Measurements from ENCODE around the gene PINK1. TPM values are rescaled to one million over a fixed set of nuclear protein-coding genes. Genes with fewer than 3 reads are reported as not detected.
"Not testable (repeated sequence)": the region's sequence is repeated elsewhere in the genome, so short reads cannot be mapped to it uniquely, and the experiment has no call there.

PINK1 gene
- total RNA-seq, 2 experiments from 2014 or later, result 4.4 to 4.8 TPM

DNA sequence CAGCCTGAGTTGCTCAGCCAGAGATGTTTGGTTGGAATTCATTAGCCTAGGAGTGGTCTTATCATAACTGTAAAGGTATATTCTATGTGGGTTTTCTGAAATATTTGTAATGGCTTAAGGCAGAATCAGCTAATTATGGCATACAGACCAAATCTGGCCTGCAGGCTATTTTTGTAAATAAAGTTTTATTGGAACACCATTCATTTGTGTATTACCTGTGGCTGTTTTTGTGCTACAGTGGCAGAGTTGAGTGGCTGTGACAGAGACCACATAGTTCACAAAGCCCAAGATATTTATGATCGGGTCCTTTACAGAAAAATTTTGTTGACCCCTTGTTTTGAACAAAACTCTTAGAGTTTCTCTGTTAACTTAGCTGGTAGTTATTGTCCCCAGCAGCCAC, 35.3 kb downstream of the PINK1 start:
- DNase-seq, result no peak
- Mint-ChIP-seq H3K4me3 (no peak overlapping the region), H3K4me1 (ENCODE audit: low read depth) (peaks cover 3% of the 10 kb centered on the region), H3K27me3 (peaks cover 4% of the 10 kb centered on the region), H3K9me3 (no peaks in the 10 kb centered on the region), H3K36me3 (no peaks in the 10 kb centered on the region), H3K27ac (no peak overlapping the region)
- intact Hi-C loops (cut with micrococcal nuclease), result no loop called here
- POLR2A ChIA-PET, result no interaction called here
- CTCF ChIA-PET, result interaction anchor here (0.5 to 1.5 kb wide), 4 partner anchors 28 to 50 kb away, joined by 3 to 4 read pairs (median 3); partner anchors contain the start of gene KIF17

DNA sequence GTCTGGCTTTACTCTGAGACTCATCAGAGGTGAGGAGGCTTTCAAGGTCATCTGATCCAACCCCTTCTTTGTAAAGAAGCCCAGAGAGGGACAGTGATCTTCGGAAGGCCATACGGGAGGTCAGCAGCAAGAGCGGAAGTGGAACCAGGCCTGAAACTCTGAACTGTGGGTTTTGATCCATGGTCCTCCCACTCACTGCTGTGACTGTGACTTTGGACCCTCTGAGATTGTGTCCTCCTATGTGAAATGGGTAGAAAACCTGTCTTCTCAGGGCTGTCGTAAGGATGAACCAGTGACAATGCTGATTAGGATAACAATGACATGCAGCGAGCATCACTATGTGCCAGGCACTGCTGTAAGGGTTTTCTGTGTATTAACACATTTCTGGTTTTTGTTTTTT, 37.7 kb downstream of the PINK1 start:
- ChIA-PET POLR2A (no interaction called here), CTCF (no interaction called here)
- intact Hi-C loops (cut with micrococcal nuclease), result no loop called here
- Mint-ChIP-seq H3K4me1 (ENCODE audit: low read depth) (peaks cover 3% of the 10 kb centered on the region), H3K4me3 (no peak overlapping the region), H3K9me3 (no peaks in the 10 kb centered on the region), H3K27me3 (peaks cover 6% of the 10 kb centered on the region), H3K27ac (no peak overlapping the region), H3K36me3 (no peaks in the 10 kb centered on the region)
- DNase-seq, result no peak

DNA sequence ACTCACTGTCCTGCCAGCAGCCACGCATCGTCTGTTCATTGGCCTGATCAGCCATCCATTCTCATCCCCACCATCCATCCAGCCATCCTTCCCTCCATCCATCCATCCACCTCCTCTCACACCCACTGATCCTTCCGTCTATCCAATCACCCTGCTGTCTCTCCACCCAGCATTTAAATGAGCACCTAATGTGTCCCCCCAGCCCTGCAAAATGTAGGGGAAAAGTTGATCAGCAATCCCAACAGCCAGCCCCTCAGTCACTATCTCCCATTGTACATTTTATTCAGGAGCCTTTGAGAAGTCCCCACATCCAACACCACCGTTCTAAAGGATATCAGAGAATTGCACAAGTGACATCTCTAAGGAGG, 39.0 kb downstream of the PINK1 start:
- H3K36me3 Mint-ChIP-seq, result no peaks in the 10 kb centered on the region
- DNase-seq, result no peak
- H3K9me3 Mint-ChIP-seq, result peaks cover 2% of the 10 kb centered on the region
- H3K4me3 Mint-ChIP-seq, result no peak overlapping the region
- ChIA-PET POLR2A (no interaction called here), CTCF (interaction anchor here (1.0 kb wide), 1 partner anchor 24 kb away, joined by 3 read pairs; no protein-coding TSS in a partner anchor)
- no peak overlapping the region for H3K27ac Mint-ChIP-seq
- no peaks in the 10 kb centered on the region for H3K4me1 Mint-ChIP-seq (ENCODE audit: low read depth)
- peaks cover 8% of the 10 kb centered on the region for H3K27me3 Mint-ChIP-seq
- intact Hi-C loops (cut with micrococcal nuclease), result no loop called here

DNA sequence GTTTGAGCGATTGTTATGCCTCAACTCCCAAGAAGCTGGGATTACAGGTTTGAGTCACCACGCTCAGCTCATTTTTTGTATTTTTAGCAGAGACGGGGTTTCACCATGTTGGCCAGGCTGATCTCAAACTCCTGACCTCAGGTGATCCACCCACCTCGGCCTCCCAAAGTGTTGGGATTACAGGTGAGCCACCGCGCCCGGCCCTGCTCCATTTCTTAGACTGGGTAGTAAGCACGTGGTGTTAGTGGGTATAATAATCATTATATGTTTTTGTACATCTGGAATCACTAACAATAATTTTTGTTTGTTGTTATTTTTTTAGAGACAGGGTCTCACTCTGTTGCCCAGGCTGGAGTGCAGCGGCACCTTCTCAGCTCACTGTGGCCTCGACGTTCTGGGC, 40.4 kb downstream of the PINK1 start:
- H3K27ac Mint-ChIP-seq; DNase-seq; H3K4me3 Mint-ChIP-seq; POLR2A ChIA-PET; H3K36me3 Mint-ChIP-seq; H3K4me1 Mint-ChIP-seq (ENCODE audit: low read depth); intact Hi-C loops (cut with micrococcal nuclease); H3K9me3 Mint-ChIP-seq: not testable (repeated sequence)
- peaks cover 12% of the 10 kb centered on the region for H3K27me3 Mint-ChIP-seq
- CTCF ChIA-PET, result interaction anchor here (0.6 kb wide), 1 partner anchor 33 kb away, joined by 3 read pairs; no protein-coding TSS in a partner anchor

DNA sequence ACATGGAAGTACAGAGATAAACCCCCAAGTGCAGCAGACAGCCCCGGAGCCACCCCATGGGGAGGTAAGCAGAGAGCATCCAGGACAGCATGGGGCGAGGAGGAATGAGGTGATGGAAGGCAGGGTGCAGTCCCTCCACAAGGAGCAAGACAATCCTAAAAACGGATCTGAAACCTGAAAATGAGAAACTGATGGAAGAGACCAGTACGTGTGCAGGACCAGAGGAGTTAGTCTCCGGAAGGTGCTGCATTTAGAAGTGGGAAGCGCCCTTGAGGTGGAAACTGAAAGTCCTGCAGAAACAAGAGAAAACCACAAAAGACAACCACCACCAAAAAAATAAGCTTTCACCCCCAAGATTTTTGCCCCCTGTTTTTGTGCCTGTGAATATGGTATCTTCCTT, 45.3 kb downstream of the PINK1 start:
- DNase-seq, result no peak
- POLR2A ChIA-PET, result no interaction called here

DNA sequence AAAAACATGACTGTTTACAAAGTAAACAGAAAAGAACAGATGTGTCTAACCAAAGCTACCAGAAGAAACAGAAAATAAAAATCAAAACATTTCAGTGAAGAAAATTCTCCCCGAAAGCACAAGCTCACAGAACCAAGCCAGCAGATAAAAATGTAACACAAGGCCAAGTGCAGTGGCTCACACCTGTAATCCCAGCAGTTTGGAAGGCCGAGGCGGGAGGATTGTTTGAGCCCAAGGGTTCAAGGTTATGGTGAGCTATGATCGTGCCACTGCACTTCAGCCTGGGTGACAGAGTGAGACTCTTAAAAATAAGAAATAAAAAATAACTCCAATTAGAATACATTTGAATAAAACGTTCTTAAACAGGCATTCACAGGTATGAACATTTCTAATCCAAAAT, 47.0 kb downstream of the PINK1 start:
- Mint-ChIP-seq H3K4me1 (ENCODE audit: low read depth) (peaks cover 8% of the 10 kb centered on the region), H3K4me3 (no peak overlapping the region), H3K9me3 (peaks cover 10% of the 10 kb centered on the region), H3K27me3 (peaks cover 15% of the 10 kb centered on the region), H3K36me3 (peaks cover 3% of the 10 kb centered on the region), H3K27ac (no peak overlapping the region)
- DNase-seq, result no peak
- ChIA-PET CTCF (interaction anchor here (1.0 to 1.1 kb wide), 2 partner anchors 17 to 515 kb away, joined by 3 to 4 read pairs; no protein-coding TSS in a partner anchor), POLR2A (no interaction called here)
- intact Hi-C loops (cut with micrococcal nuclease), result no loop called here

More for the DNA sequence above, 45.3 kb downstream of the PINK1 start:
- Mint-ChIP-seq H3K4me1 (ENCODE audit: low read depth) (peaks cover 8% of the 10 kb centered on the region), H3K27me3 (peaks cover 15% of the 10 kb centered on the region), H3K27ac (no peak overlapping the region), H3K9me3 (peaks cover 10% of the 10 kb centered on the region), H3K4me3 (no peak overlapping the region), H3K36me3 (peaks cover 3% of the 10 kb centered on the region)
- intact Hi-C loops (cut with micrococcal nuclease), result no loop called here
- CTCF ChIA-PET, result interaction anchor here (0.6 kb wide), 1 partner anchor 18 kb away, joined by 3 read pairs; the partner anchor contains the start of gene DDOST

DNA sequence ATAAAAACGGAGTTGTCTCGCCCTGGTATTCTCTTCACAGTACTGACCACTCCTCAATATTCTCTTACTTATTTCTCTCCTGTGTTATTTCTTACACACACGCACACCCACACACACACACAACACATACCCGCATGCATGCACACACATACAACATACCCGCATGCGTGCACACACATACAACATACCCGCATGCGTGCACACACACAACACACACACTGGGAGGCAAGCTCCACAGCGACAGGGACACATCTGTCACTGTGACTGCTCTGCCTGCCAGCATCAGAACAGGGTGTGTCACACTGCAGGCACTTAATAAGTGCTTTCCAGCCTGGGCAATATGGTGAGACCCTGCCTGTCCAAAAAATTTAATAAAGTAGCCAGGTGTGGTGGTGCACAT, 48.7 kb downstream of the PINK1 start:
- Mint-ChIP-seq H3K36me3 (peaks cover 3% of the 10 kb centered on the region), H3K9me3 (peaks cover 10% of the 10 kb centered on the region), H3K4me3 (no peak overlapping the region), H3K27ac (no peak overlapping the region), H3K27me3 (peaks cover 12% of the 10 kb centered on the region), H3K4me1 (ENCODE audit: low read depth) (peaks cover 8% of the 10 kb centered on the region)
- intact Hi-C loops (cut with micrococcal nuclease), result no loop called here
- DNase-seq, result no peak
- POLR2A ChIA-PET, result no interaction called here
- CTCF ChIA-PET, result no interaction called here

- Mint-ChIP-seq H3K36me3 (peaks cover 3% of the 10 kb centered on the region), H3K27me3 (peaks cover 10% of the 10 kb centered on the region), H3K9me3 (peaks cover 3% of the 10 kb centered on the region), H3K4me3 (no peak overlapping the region), H3K27ac (no peak overlapping the region), H3K4me1 (ENCODE audit: low read depth) (peaks cover 8% of the 10 kb centered on the region)
- ChIA-PET CTCF (interaction anchor here (1.3 kb wide), 1 partner anchor 512 kb away, joined by 3 read pairs; no protein-coding TSS in a partner anchor), POLR2A (no interaction called here)
- intact Hi-C loops (cut with micrococcal nuclease), result no loop called here
- DNase-seq, result no peak
These were observed 49.4 kb downstream of the PINK1 start for GRCh38 chr1:20682571-20683236.

DNA sequence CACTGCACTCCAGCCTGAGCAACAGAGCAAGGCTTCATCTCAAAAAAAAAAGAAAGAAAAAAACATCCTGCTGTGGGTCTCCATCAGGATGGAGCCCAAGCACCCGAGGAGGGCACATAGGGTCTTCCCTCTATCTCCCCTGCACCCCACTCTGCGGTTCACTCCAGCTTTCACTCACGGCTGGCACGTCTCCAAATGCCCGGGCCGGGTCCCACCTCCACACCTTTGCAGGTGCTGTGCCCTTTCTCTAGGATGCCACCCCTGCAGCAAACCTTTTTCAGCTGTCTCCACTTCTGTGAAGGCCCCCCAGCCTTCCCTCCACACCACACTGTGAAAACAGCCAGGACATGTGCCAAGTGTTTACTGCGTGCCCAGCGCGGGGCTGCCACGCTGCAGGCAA, 50.4 kb downstream of the PINK1 start:
- CTCF ChIA-PET, result interaction anchor here (1.3 kb wide), 1 partner anchor 511 kb away, joined by 3 read pairs; no protein-coding TSS in a partner anchor
- no peak overlapping the region for H3K27ac Mint-ChIP-seq
- H3K9me3 Mint-ChIP-seq, result no peaks in the 10 kb centered on the region
- intact Hi-C loops (cut with micrococcal nuclease), result no loop called here
- peaks cover 3% of the 10 kb centered on the region for H3K4me1 Mint-ChIP-seq (ENCODE audit: low read depth)
- DNase-seq, result no peak
- no peaks in the 10 kb centered on the region for H3K36me3 Mint-ChIP-seq
- no peak overlapping the region for H3K4me3 Mint-ChIP-seq
- POLR2A ChIA-PET, result no interaction called here
- H3K27me3 Mint-ChIP-seq, result peaks cover 6% of the 10 kb centered on the region

DNA sequence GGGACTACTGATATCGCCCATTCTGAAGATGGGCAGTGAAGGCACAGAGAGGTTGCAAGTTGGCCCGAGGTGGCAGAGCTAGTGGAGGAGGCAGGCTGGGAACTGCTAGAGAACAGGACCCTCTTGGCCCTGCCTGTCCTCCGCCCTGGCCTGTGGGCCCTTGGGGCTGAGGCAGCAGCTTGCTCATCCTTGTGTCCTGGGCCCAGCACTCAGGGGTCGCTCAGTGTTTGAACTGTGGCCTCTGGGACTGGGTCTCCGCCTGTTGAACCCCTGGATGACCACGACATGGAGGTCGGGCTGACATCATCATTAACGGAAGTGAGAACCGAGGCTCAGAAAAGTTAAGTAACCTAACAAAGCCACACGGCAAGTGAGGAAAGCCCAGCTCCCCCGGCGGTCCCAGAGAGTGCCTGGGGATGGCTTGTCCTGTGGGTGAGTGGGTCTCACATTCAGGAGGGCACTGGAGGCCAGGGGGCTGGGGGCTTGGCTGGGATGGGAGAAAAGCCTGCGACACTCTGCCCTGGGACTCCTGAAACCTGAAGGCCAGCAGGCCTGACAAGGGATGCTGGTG, 50.9 kb downstream of the PINK1 start:
- Mint-ChIP-seq H3K4me1 (ENCODE audit: low read depth) (no peaks in the 10 kb centered on the region), H3K27ac (no peak overlapping the region), H3K4me3 (no peak overlapping the region), H3K36me3 (no peaks in the 10 kb centered on the region), H3K9me3 (no peaks in the 10 kb centered on the region), H3K27me3 (peaks cover 4% of the 10 kb centered on the region)
- DNase-seq, result no peak
- ChIA-PET POLR2A (no interaction called here), CTCF (interaction anchor here (1.3 to 1.9 kb wide), 2 partner anchors 13 to 511 kb away, joined by 3 to 8 read pairs; no protein-coding TSS in a partner anchor)
- intact Hi-C loops (cut with micrococcal nuclease), result no loop called here

DNA sequence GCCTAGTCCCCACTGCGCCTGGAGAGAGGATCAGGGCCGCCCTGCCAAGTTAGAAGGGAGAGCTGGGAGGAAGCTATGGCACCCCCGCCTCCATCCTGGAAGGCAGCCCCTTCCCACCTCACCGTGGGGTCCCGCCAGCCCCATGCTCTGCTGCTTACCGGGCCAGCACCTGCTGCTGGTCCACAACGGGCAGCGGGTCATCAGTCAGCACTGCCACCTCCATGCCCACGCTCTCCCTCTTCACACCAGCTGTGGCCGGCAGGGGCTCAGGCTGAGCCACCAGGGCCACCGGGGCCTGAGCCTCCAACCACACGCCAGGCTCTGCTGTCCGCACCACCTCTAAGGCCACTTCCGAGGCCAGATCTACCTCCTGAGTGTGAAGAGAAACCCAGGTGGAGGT, 51.4 kb downstream of the PINK1 start:
- ChIA-PET POLR2A (no interaction called here), CTCF (interaction anchor here (1.9 kb wide), 1 partner anchor 12 kb away, joined by 8 read pairs; no protein-coding TSS in a partner anchor)
- Mint-ChIP-seq H3K36me3 (no peaks in the 10 kb centered on the region), H3K4me1 (ENCODE audit: low read depth) (no peaks in the 10 kb centered on the region), H3K4me3 (no peak overlapping the region), H3K27ac (no peak overlapping the region), H3K9me3 (no peaks in the 10 kb centered on the region), H3K27me3 (peaks cover 4% of the 10 kb centered on the region)
- DNase-seq, result no peak
- intact Hi-C loops (cut with micrococcal nuclease), result no loop called here

- H3K9me3 Mint-ChIP-seq, result no peaks in the 10 kb centered on the region
- intact Hi-C loops (cut with micrococcal nuclease), result no loop called here
- H3K27me3 Mint-ChIP-seq, result peaks cover 4% of the 10 kb centered on the region
- ChIA-PET CTCF (interaction anchor here (1.9 kb wide), 1 partner anchor 12 kb away, joined by 8 read pairs; no protein-coding TSS in a partner anchor), POLR2A (no interaction called here)
- DNase-seq, result no peak
- no peaks in the 10 kb centered on the region for H3K36me3 Mint-ChIP-seq
- H3K27ac Mint-ChIP-seq, result no peak overlapping the region
- no peak overlapping the region for H3K4me3 Mint-ChIP-seq
- H3K4me1 Mint-ChIP-seq (ENCODE audit: low read depth), result no peaks in the 10 kb centered on the region
These were observed 51.9 kb downstream of the PINK1 start for GRCh38 chr1:20685099-20685662.

Measured in activated CD4-positive, alpha-beta memory T cell treated with anti-CD3 and anti-CD28 coated beads for 36 hours (primary cell).